ENCODE measurements around the gene SDR9C7. TPM values are rescaled to one million over a fixed set of nuclear protein-coding genes. Genes with fewer than 3 reads are reported as not detected.

The SDR9C7 gene
- total RNA-seq, 1 experiment from 2014 or later, result not detected

Other genes with a start within 250 kb of the SDR9C7 start
- 165 and 172 TPM in 2 replicates for gene PTGES3, start 246.1 kb downstream of the SDR9C7 start, total RNA-seq (2014; rRNA removed)
- 839 and 1,420 TPM in 2 replicates for gene NACA, start 209.1 kb downstream of the SDR9C7 start, total RNA-seq (2014; rRNA removed)
- 25.0 and 32.3 TPM in 2 replicates for gene PRIM1, start 182.1 kb downstream of the SDR9C7 start, total RNA-seq (2014; rRNA removed)
- gene HSD17B6, start 171.1 kb downstream of the SDR9C7 start, total RNA-seq (2014; rRNA removed), result 0.73 TPM in 1 of 2 replicates, not detected in the other
- 0.73 and 0.86 TPM in 2 replicates for gene RDH16, start 23.2 kb upstream of the SDR9C7 start, total RNA-seq (2014; rRNA removed)
- gene ZBTB39, start 72.1 kb upstream of the SDR9C7 start, total RNA-seq (2014; rRNA removed), result 3.6 and 4.8 TPM in 2 replicates
- gene TAC3, start 82.1 kb upstream of the SDR9C7 start, total RNA-seq (2014; rRNA removed), result not detected in 2 replicates
- 0.17 TPM in 1 of 2 replicates, not detected in the other for gene MYO1A, start 115.7 kb upstream of the SDR9C7 start, total RNA-seq (2014; rRNA removed)
- gene NEMP1, start 144.4 kb upstream of the SDR9C7 start, total RNA-seq (2014; rRNA removed), result 16.4 and 18.3 TPM in 2 replicates
- 17.4 and 20.2 TPM in 2 replicates for gene NAB2, start 154.7 kb upstream of the SDR9C7 start, total RNA-seq (2014; rRNA removed)
- gene STAT6, start 177.0 kb upstream of the SDR9C7 start, total RNA-seq (2014; rRNA removed), result 20.8 and 28.4 TPM in 2 replicates
- gene LRP1, start 194.1 kb upstream of the SDR9C7 start, total RNA-seq (2014; rRNA removed), result 14.7 and 21.8 TPM in 2 replicates
- gene LRP1-AS, start 213.2 kb upstream of the SDR9C7 start, total RNA-seq (2014; rRNA removed), result not detected in 2 replicates